ENCODE data around the gene FOXL3.

GRCh38 chr7:288671-289101 is 1.3 kb upstream of the FOXL3 start:
- TF ChIP-seq CTCF (IDR thresholded peaks at IDR 0.05), result no peak
- no peak for TF ChIP-seq POLR2A (IDR thresholded peaks at IDR 0.05)

Data from right lobe of liver (tissue), 4 donors.